Neural cell (in vitro differentiated cells): ENCODE measurements around the gene OGFOD1. TPM values are rescaled to one million over a fixed set of nuclear protein-coding genes. Genes with fewer than 3 reads are reported as not detected.

Experiments
- H2AFZ ChIP-seq: fragments of 200-600, 300-800 bp; sonication (generic), shearing (Covaris generic); 2 replicates; pipeline ENCODE4 v1.6.0; 2014; ENCODE audit warnings: low read depth, mild to moderate bottlenecking, antibody characterized with exemption, low read length, moderate library complexity
- H3F3A ChIP-seq: fragments of 200-600 bp; shearing (Covaris generic); 2 replicates; pipeline ENCODE4 v1.6.1; 2016; ENCODE audit warnings: mild to moderate bottlenecking, moderate library complexity, mixed read lengths, antibody characterized with exemption, low read length; ENCODE audit not compliant: insufficient read depth, poor library complexity, severe bottlenecking
- H3K27ac ChIP-seq: fragments of 200-600, 300-800 bp; sonication (generic), shearing (Covaris generic); 2 replicates; pipeline ENCODE4 v1.5.1; 2014; ENCODE audit warnings: mild to moderate bottlenecking, low read length, moderate library complexity
- H3K27me3 ChIP-seq: fragments of 300-800, 200-600 bp; sonication (generic), shearing (Covaris generic); 2 replicates; pipeline ENCODE4 v1.6.0; 2014; ENCODE audit warnings: mild to moderate bottlenecking, low read depth, low read length, moderate library complexity; ENCODE audit not compliant: insufficient read depth
- H3K36me3 ChIP-seq: fragments of 300-800, 200-600 bp; sonication (generic), shearing (Covaris generic); 2 replicates; pipeline ENCODE4 v1.5.1; 2014; ENCODE audit warnings: mild to moderate bottlenecking, antibody characterized with exemption, low read length, moderate library complexity; ENCODE audit not compliant: insufficient read depth
- H3K4me2 ChIP-seq: fragments of 300-800, 200-600 bp; sonication (generic), shearing (Covaris generic); 2 replicates; pipeline ENCODE4 v1.6.0; 2014; ENCODE audit warnings: mild to moderate bottlenecking, low read length
- H3K4me3 ChIP-seq: fragments of 300-800, 200-600 bp; sonication (generic), shearing (Covaris generic); 2 replicates; pipeline ENCODE4 v1.5.1; 2014; ENCODE audit warnings: mild to moderate bottlenecking, low read length, moderate library complexity
- H3K79me2 ChIP-seq: fragments of 200-600 bp; shearing (Covaris generic); replicated peaks from 2 replicates; pipeline ENCODE4 v1.6.0; 2014; ENCODE audit warnings: mild to moderate bottlenecking, low read length, moderate library complexity; ENCODE audit not compliant: insufficient read depth
- H3K9ac ChIP-seq: fragments of 300-800, 200-600 bp; sonication (generic), shearing (Covaris generic); 2 replicates; pipeline ENCODE4 v1.6.1; 2016; ENCODE audit warnings: mild to moderate bottlenecking, low read length, mixed read lengths
- H3K9me2 ChIP-seq: fragments of 200-600 bp; shearing (Covaris generic); 2 replicates; pipeline ENCODE4 v1.6.1; 2016; ENCODE audit warnings: mild to moderate bottlenecking, low read length, mixed read lengths; ENCODE audit not compliant: insufficient read depth
- H3K9me3 ChIP-seq: fragments of 200-600, 300-800 bp; sonication (generic), shearing (Covaris generic); 2 replicates; pipeline ENCODE4 v1.6.1; 2016; ENCODE audit warnings: mild to moderate bottlenecking, mixed run types, low read length, moderate library complexity, mixed read lengths
- H4K20me1 ChIP-seq: fragments of 200-600 bp; shearing (Covaris generic); 2 replicates; pipeline ENCODE4 v1.6.1; 2016; ENCODE audit warnings: mild to moderate bottlenecking, mixed run types; ENCODE audit not compliant: insufficient read depth
- EP300 ChIP-seq: fragments of 450-650 bp; conservative IDR thresholded peaks from 2 replicates; pipeline ENCODE4 v1.6.1; 2014; ENCODE audit warnings: antibody characterized with exemption, mild to moderate bottlenecking, moderate library complexity; ENCODE audit not compliant: poor library complexity, severe bottlenecking
- EZH2 ChIP-seq: fragments of 200-600, 300-800 bp; shearing (Covaris generic), sonication (generic); IDR thresholded peaks from 2 replicates; pipeline ENCODE4 v1.6.1; 2014; ENCODE audit warnings: antibody characterized with exemption, low read length, borderline replicate concordance, mild to moderate bottlenecking; ENCODE audit not compliant: insufficient read depth, poor library complexity, severe bottlenecking
- MXI1 ChIP-seq: fragments of 450-650 bp; conservative IDR thresholded peaks from 2 replicates; pipeline ENCODE4 v1.6.1; 2014; ENCODE audit warnings: antibody characterized with exemption, mild to moderate bottlenecking; ENCODE audit not compliant: poor library complexity, severe bottlenecking
- POLR2AphosphoS5 ChIP-seq: IDR thresholded peaks from 2 replicates; pipeline ENCODE4 v1.6.1; 2012
- RAD21 ChIP-seq: fragments of 450-650 bp; conservative IDR thresholded peaks from 2 replicates; pipeline ENCODE4 v1.6.1; 2014; ENCODE audit warnings: antibody characterized with exemption, mild to moderate bottlenecking, moderate library complexity
- SMC3 ChIP-seq: fragments of 450-650 bp; conservative IDR thresholded peaks from 2 replicates; pipeline ENCODE4 v1.6.1; 2014; ENCODE audit warnings: antibody characterized with exemption, mild to moderate bottlenecking, moderate library complexity; ENCODE audit not compliant: poor library complexity
- TAF1 ChIP-seq: IDR thresholded peaks from 2 replicates; pipeline ENCODE4 v1.6.1; 2012; ENCODE audit warnings: low read depth
- polyA plus RNA-seq: library from polyadenylated mRNA; depleted of rRNA; stranded (reverse); fragments of >200 nt; gene quantifications from 2 replicates; pipeline ENCODE4 v1.2.3, GENCODE V29; 2014
- TF ChIP-seq, protein P1 (sequence below): fragments of 450-650 bp; IDR thresholded peaks from 2 replicates; pipeline ENCODE4 v1.5.1; 2014; ENCODE audit warnings: antibody characterized with exemption, mild to moderate bottlenecking, moderate library complexity; ENCODE audit not compliant: poor library complexity, severe bottlenecking
- TF ChIP-seq, protein P2 (sequence below): IDR thresholded peaks from 2 replicates; pipeline ENCODE4 v1.6.1; 2012; ENCODE audit warnings: borderline replicate concordance

The OGFOD1 gene
- polyA plus RNA-seq, 1 donor from 2014 or later, result 35.6 TPM

DNA sequence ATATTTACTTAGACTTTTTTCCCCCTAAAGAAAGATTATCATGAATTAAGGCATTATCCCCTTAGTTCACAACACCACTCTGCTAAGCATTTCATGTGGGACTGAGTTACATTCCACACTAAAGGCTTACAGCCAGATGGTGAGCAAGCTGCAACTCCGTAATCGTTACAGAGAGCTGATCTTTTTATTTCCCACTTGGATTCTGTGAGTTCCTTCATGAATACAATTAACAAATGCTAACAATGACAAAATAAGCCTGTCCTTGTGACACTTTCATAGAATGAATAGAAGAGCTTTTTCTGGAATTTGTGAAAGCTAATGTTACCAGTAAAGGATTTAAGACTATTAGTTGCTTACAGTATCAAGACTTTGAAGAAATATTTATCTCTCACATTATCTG is 8.7 kb downstream of the OGFOD1 start:
- H3K4me3 ChIP-seq, result no peak overlapping the region
- peaks cover 20% of the 10 kb centered on the region for H3K36me3 ChIP-seq
- H3K27me3 ChIP-seq, result no peaks in the 10 kb centered on the region
- no peaks in the 10 kb centered on the region for H3K79me2 ChIP-seq
- no peak overlapping the region for H3K9ac ChIP-seq
- H4K20me1 ChIP-seq, result no peaks in the 10 kb centered on the region
- TF ChIP-seq TAF1 (no peak), POLR2AphosphoS5 (no peak), MXI1 (no peak), RAD21 (no peak), EZH2 (no peak), EP300 (no peak), SMC3 (no peak)
- TF ChIP-seq, protein P1, sequence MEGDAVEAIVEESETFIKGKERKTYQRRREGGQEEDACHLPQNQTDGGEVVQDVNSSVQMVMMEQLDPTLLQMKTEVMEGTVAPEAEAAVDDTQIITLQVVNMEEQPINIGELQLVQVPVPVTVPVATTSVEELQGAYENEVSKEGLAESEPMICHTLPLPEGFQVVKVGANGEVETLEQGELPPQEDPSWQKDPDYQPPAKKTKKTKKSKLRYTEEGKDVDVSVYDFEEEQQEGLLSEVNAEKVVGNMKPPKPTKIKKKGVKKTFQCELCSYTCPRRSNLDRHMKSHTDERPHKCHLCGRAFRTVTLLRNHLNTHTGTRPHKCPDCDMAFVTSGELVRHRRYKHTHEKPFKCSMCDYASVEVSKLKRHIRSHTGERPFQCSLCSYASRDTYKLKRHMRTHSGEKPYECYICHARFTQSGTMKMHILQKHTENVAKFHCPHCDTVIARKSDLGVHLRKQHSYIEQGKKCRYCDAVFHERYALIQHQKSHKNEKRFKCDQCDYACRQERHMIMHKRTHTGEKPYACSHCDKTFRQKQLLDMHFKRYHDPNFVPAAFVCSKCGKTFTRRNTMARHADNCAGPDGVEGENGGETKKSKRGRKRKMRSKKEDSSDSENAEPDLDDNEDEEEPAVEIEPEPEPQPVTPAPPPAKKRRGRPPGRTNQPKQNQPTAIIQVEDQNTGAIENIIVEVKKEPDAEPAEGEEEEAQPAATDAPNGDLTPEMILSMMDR, result no peak
- TF ChIP-seq, protein P2, sequence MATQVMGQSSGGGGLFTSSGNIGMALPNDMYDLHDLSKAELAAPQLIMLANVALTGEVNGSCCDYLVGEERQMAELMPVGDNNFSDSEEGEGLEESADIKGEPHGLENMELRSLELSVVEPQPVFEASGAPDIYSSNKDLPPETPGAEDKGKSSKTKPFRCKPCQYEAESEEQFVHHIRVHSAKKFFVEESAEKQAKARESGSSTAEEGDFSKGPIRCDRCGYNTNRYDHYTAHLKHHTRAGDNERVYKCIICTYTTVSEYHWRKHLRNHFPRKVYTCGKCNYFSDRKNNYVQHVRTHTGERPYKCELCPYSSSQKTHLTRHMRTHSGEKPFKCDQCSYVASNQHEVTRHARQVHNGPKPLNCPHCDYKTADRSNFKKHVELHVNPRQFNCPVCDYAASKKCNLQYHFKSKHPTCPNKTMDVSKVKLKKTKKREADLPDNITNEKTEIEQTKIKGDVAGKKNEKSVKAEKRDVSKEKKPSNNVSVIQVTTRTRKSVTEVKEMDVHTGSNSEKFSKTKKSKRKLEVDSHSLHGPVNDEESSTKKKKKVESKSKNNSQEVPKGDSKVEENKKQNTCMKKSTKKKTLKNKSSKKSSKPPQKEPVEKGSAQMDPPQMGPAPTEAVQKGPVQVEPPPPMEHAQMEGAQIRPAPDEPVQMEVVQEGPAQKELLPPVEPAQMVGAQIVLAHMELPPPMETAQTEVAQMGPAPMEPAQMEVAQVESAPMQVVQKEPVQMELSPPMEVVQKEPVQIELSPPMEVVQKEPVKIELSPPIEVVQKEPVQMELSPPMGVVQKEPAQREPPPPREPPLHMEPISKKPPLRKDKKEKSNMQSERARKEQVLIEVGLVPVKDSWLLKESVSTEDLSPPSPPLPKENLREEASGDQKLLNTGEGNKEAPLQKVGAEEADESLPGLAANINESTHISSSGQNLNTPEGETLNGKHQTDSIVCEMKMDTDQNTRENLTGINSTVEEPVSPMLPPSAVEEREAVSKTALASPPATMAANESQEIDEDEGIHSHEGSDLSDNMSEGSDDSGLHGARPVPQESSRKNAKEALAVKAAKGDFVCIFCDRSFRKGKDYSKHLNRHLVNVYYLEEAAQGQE, result no peak
- no peaks in the 10 kb centered on the region for H3K9me2 ChIP-seq
- H3K27ac ChIP-seq, result no peak overlapping the region
- H2AFZ ChIP-seq, result no peak overlapping the region
- no peaks in the 10 kb centered on the region for H3F3A ChIP-seq
- no peak overlapping the region for H3K4me2 ChIP-seq
- H3K9me3 ChIP-seq, result no peaks in the 10 kb centered on the region

DNA sequence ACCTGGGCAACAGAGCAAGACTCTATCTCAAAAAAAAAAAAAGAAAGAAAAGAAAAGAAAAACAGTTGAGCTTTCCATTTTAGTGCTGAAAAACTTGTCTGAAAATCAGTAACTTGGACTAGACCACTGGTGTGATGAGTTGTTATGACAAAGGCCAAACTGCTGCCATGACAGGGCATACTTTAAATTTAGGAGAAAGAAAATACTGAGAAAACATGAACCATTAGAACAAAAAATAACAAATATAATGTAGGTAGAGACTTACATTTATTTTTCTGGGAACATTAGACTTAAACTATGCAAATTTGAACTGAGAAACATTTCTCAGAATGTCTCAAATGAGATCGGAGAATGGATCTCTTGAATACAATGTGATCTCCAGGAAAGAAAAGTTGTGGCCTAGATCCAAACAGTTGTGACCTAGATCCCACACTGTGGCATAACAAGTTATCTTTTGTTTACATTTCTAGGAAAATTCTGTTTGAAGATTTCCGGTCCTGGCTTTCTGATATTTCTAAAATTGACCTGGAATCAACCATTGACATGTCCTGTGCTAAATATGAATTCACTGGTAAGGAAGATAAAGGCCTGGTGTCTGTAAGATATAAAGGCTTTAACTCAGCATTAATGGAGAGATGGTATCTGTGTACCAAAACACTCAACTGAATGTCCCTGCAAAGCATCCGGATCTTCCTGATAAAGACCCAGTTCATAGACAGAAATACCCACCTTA is 10.9 kb downstream of the OGFOD1 start:
- Histone ChIP-seq H2AFZ (no peak overlapping the region), H3K36me3 (peaks cover 9% of the 10 kb centered on the region), H3K4me2 (no peak overlapping the region), H3K27ac (no peak overlapping the region), H3K9me2 (no peaks in the 10 kb centered on the region), H3K4me3 (no peak overlapping the region), H3K79me2 (no peaks in the 10 kb centered on the region), H4K20me1 (no peaks in the 10 kb centered on the region), H3K9ac (no peak overlapping the region), H3F3A (no peaks in the 10 kb centered on the region), H3K9me3 (no peaks in the 10 kb centered on the region), H3K27me3 (no peaks in the 10 kb centered on the region)
- TF ChIP-seq, protein P1, result no peak
- TF ChIP-seq MXI1 (no peak), EZH2 (no peak), SMC3 (no peak), POLR2AphosphoS5 (no peak), RAD21 (no peak), EP300 (no peak), TAF1 (no peak)
- TF ChIP-seq, protein P2, result no peak
